ENCODE results near the gene MYO5C.

MYO5C gene

DNA sequence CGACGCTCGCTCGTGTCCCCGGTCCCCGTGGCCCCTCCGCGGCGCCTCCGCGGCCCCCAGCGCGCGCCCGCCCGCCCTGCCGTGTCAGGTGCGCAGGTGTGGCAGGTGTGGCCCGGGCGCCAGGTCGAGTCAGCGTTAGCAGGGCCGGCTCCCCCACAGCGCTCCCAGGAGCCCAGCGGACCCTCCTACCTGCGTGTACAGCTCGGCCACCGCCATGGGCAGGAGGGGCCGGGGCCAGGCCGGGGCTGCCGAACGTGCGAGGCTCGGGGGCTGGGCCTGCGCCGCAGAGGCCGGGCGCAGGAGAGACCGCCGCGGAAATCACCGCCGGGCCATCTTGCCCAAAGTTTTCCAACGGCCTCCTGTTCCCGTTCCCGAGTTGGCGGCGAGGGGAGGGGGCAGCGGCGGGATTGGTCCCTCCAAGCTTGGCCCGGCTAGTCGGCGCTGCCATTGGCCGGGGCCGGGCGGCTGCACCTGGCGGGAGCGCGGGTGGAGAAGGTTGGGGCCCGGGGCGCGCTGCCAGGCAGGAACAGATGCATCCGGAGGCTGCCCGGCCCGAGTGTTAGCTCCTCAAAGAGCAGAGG lies at the start of gene MYO5C:
Gene MYO5C, minus strand, starts transcription at position 384 of the 581 bp plus-strand sequence. Its CDS starts 168 bp downstream, at position 216.
- DNase-seq (ENCODE audit: low read depth in 3 of 3, low spot score in 1 of 3): no peak

- DNase-seq (ENCODE audit: low read depth in 3 of 3, low spot score in 1 of 3): no peak
Measured at GRCh38 chr15:52344592-52344991, 49.0 kb upstream of the MYO5C start.

- DNase-seq (ENCODE audit: low read depth in 3 of 3, low spot score in 1 of 3): no peak
Measured at GRCh38 chr15:52343831-52344230, 48.2 kb upstream of the MYO5C start.

DNA sequence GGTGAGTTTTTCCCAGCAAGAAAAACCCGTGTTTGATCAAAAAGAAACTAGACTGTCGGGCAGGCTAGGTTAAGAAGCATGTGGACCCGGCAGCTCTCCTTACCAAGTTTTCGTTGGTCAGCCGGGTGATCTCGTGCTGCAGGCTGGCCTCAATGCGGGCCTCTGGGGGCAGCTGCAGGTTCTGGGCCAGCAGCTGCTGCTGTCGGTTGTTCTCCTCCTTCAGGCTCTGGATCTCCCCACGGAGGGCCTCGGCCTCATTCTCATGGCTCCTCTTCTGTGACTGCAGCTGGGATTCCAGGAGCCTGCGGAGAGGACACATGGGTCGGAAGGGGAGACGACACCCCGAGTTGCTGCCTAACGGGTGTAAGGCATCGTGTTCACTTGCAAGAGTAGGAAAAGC lies 44.5 kb upstream of the MYO5C start:
- DNase-seq (ENCODE audit: low read depth in 3 of 3, low spot score in 1 of 3): no peak

DNA sequence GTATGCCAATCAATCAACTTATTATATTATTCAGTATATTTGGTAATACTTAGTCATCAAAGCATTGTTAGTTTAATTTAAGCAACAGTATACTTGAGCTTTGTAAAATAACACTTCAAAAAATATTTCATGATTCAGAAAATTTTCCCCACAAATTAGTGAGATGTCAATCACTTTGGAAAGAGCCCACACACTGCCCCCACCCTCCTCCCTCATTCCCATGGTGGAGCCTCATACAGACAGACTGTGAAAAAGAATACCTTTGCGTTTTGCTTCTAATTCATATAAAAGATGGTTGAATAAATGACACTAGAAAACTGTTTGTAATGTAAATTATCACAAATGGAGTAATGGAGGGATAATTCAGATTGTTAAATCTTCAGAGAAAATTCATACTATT lies 43.3 kb upstream of the MYO5C start:
- DNase-seq (ENCODE audit: low read depth in 3 of 3, low spot score in 1 of 3): no peak

GRCh38 chr15:52338058-52338457 lies 42.5 kb upstream of the MYO5C start:
- no peak for DNase-seq (ENCODE audit: low read depth in 3 of 3, low spot score in 1 of 3)

- no peak for DNase-seq (ENCODE audit: low read depth in 3 of 3, low spot score in 1 of 3)
Measured at GRCh38 chr15:52337198-52337853, 41.7 kb upstream of the MYO5C start.

DNA sequence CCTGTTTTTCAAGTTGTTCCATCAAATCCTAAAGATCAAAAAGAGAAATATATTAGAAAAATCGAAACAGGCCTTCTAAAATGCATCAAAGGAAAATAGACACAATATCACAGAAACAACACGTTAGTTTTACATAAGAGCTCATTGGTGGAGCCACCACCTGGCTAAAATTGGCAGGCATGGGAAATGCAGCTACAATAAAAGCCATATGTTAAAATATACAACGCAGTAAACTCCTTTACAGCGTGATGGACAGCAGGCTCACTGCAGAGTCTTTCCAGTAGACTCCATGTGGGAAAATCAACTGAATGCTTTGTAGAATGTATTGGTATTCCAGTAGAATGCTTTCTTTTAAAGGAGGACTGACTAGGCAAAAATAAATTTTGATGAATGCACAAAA lies 40.9 kb upstream of the MYO5C start:
- no peak for DNase-seq (ENCODE audit: low read depth in 3 of 3, low spot score in 1 of 3)

- no peak for DNase-seq (ENCODE audit: low read depth in 3 of 3, low spot score in 1 of 3)
Measured at GRCh38 chr15:52334491-52335160, 39.0 kb upstream of the MYO5C start.

GRCh38 chr15:52331490-52332240 lies 36.1 kb upstream of the MYO5C start:
- peak; percentile 10 to 18 (median 18) for DNase-seq (ENCODE audit: low read depth in 3 of 3, low spot score in 1 of 3)

GRCh38 chr15:52329987-52330386 lies 34.4 kb upstream of the MYO5C start:
- no peak for DNase-seq (ENCODE audit: low read depth in 3 of 3, low spot score in 1 of 3)

DNA sequence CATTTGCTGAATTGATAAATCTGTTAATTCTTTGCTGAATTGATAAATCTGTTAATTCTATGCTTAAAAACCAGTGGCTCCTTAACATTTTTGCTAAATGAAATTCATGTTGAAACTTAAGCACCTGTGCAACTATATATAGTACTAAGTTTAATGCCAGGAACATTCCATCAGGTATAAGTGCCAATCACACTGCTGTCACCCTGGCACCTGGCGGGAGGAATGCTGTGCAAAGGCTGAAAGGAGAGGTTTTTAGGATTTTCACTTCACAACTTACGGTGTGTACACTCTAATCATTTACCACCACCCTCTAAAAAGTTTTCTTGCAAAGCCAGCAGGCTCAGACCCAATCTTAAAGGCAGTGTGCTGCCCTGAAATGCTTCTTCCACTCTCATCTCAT lies 33.5 kb upstream of the MYO5C start:
- no peak for DNase-seq (ENCODE audit: low read depth in 3 of 3, low spot score in 1 of 3)

DNA sequence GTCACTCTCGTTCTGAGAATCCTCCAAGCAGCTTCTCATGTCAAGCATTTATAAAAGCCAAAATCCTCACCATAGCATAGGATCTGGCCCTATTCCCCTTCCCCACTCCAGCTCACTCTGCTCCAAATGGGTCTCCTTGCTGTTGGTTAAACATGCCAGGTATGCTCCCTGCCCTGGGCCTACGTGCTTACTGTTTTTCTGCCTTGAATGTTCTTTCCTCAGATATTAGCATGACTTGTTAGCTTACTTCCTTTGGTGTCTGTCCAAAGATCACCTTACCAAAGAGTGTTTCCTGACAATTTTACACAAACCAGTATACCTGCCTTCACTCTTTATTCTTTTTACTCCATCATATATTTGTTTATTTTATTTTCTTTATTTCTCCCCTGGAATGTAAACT lies 33.1 kb upstream of the MYO5C start:
- no peak for DNase-seq (ENCODE audit: low read depth in 3 of 3, low spot score in 1 of 3)

DNA sequence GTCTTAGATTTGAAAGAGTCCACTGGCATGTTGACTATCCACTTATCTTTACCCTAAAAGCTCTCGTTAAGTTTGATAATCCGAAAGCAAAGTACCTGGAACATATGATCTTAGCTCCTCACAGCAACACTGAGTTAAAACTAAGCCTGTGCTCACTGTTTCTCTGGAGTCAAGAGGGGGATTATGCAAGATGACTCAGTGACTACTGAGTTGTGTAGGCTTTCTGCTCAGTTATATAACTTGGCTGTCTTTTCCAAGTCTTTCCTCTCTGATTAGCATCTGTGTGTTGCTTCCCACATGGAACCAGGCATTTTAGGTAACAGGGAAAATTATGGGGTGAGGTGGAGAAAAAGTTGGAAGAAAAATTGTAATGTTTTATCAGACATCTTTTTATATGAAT lies 31.2 kb upstream of the MYO5C start:
- DNase-seq (ENCODE audit: low read depth in 3 of 3, low spot score in 1 of 3): no peak

GRCh38 chr15:52324109-52324508 lies 28.5 kb upstream of the MYO5C start:
- DNase-seq (ENCODE audit: low read depth in 3 of 3, low spot score in 1 of 3): no peak

GRCh38 chr15:52318729-52319500 lies 23.3 kb upstream of the MYO5C start:
- DNase-seq (ENCODE audit: low read depth in 3 of 3, low spot score in 1 of 3): no peak

DNA sequence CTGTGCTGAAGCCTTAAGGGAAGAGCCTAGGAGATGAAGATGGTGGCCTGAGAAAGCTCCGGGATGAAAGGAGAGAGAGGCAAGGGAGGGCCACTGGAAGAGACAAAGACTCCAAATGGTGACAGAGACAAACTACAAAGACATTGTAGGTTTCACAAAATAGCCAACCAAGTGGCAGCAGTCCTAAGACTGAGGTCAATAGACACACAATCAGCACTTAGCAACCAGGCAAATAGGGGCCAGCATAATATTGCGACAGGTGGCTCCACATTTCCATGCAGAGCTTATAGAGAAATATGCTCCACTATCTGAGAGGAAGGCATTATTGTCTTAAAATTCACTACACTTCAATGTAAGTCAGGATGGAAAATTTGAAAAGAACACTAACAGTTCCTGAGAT lies 22.1 kb upstream of the MYO5C start:
- DNase-seq (ENCODE audit: low read depth in 3 of 3, low spot score in 1 of 3): no peak

GRCh38 chr15:52317022-52317421 lies 21.4 kb upstream of the MYO5C start:
- no peak for DNase-seq (ENCODE audit: low read depth in 3 of 3, low spot score in 1 of 3)

DNA sequence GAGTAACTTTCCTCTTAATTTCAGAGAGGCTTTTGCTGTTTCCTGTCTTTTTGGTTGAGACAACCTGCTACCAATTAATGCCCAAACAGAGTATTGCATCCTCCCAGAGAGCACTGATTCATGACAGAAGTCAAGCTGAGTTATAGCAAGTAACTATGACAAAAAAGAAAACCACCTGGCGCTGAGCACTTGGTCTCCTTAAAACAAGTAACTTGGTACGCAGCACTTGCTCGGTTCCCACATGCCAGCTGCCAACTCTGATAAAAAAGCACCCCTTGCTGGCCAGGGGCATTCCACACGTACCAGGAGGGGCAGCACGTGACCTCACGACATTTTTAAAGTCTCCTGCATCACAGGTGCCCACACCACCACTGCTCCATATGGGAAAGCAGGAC lies 13.5 kb upstream of the MYO5C start:
- no peak for DNase-seq (ENCODE audit: low read depth in 3 of 3, low spot score in 1 of 3)

GRCh38 chr15:52308446-52309153 lies 13.0 kb upstream of the MYO5C start:
- no peak for DNase-seq (ENCODE audit: low read depth in 3 of 3, low spot score in 1 of 3)

- DNase-seq (ENCODE audit: low read depth in 3 of 3, low spot score in 1 of 3): no peak
Measured at GRCh38 chr15:52307847-52308246, 12.2 kb upstream of the MYO5C start.
